ENCODE data around the gene CLEC2D. TPM values are rescaled to one million over a fixed set of nuclear protein-coding genes. Genes with fewer than 3 reads are reported as not detected.

CLEC2D gene
- total and polyA plus RNA-seq, 4 donors, result 0.16 to 3.7 (median 3.0) TPM

- Histone ChIP-seq H3K36me3 (ENCODE audit: control insufficient read depth in 4 of 4, insufficient read depth in 3 of 4, low read depth in 1 of 4, low read length in 3 of 4) (no peaks in the 10 kb centered on the region), H3K27ac (ENCODE audit: low read depth in 1 of 2, low read length in 2 of 2) (no peak overlapping the region), H3K4me1 (ENCODE audit: control insufficient read depth in 4 of 4, insufficient read depth in 4 of 4, low read length in 3 of 4) (no peaks in the 10 kb centered on the region), H3K9me3 (ENCODE audit: control insufficient read depth in 4 of 4, low read length in 3 of 4) (no peaks in the 10 kb centered on the region), H3K27me3 (ENCODE audit: control insufficient read depth in 4 of 4, insufficient read depth in 4 of 4, low read length in 3 of 4) (peaks cover 0 to 3% (median under 1%) of the 10 kb centered on the region in 4 donors), H3K9ac (ENCODE audit: low read depth in 1 of 2, low read length in 2 of 2) (no peak overlapping the region), H3K4me3 (ENCODE audit: low read depth in 1 of 3, low read length in 3 of 3) (no peak overlapping the region)
- TF ChIP-seq NR2F2 (IDR thresholded peaks at IDR 0.05) (no peak), FOXA2 (IDR thresholded peaks at IDR 0.05) (no peak), FOXA1 (IDR thresholded peaks at IDR 0.05) (no peak), GABPA (IDR thresholded peaks at IDR 0.05 in 1 of 2, conservative IDR thresholded peaks at IDR 0.05 in 1 of 2) (no peak), EGR1 (IDR thresholded peaks at IDR 0.05; ENCODE audit: low read depth in 2 of 2) (no peak), MAX (IDR thresholded peaks at IDR 0.05) (no peak), YY1 (IDR thresholded peaks at IDR 0.05) (no peak), RXRA (IDR thresholded peaks at IDR 0.05) (no peak), HNF4A (conservative IDR thresholded peaks at IDR 0.05) (no peak), SP1 (IDR thresholded peaks at IDR 0.05) (no peak), CTCF (IDR thresholded peaks at IDR 0.05; ENCODE audit: low read depth, low read length, missing input control) (no peak), RAD21 (IDR thresholded peaks at IDR 0.05) (no peak), TAF1 (conservative IDR thresholded peaks at IDR 0.05) (no peak), JUND (IDR thresholded peaks at IDR 0.05) (no peak), REST (IDR thresholded peaks at IDR 0.05) (no peak), ATF3 (IDR thresholded peaks at IDR 0.05) (no peak), ZBTB33 (IDR thresholded peaks at IDR 0.05) (no peak), HNF4G (IDR thresholded peaks at IDR 0.05) (no peak)
- DNase-seq (ENCODE audit: low spot score), result no peak
- WGBS, result 87% methylated on average over 1 of the region's 1 CpG
These were observed 54.5 kb downstream of the CLEC2D start for GRCh38 chr12:9724023-9724422.

All from liver (tissue), 9 donors.